Measurements from ENCODE around the gene GPR25.

DNA sequence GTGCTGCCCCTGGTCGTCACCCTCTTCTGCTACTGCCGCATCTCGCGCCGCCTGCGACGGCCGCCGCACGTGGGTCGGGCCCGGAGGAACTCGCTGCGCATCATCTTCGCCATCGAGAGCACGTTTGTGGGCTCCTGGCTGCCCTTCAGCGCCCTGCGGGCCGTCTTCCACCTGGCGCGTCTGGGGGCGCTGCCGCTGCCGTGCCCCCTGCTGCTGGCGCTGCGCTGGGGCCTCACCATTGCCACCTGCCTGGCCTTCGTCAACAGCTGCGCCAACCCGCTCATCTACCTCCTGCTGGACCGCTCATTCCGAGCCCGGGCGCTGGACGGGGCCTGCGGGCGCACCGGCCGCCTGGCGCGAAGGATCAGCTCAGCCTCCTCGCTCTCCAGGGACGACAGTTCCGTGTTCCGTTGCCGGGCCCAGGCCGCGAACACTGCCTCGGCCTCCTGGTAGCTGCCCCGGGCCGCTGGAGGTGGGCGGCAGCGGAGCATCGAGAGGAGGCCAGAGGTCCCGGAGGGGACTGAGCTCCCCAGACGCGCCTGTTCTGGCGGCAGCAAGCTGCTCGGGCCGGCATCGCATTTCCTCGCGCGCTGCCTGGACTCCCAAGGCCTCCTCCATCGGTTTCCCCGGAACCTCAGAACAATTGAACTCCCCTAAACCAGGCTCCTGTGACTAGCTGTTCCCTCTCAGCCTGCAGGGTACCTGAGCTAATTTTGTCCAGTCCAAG is 1.1 kb downstream of the GPR25 start:
- TF ChIP-seq CTCF (IDR thresholded peaks at IDR 0.05; ENCODE audit: low read length), result no peak
- TF ChIP-seq EZH2phosphoT487 (IDR thresholded peaks at IDR 0.05; ENCODE audit: low read length), result no peak
- no peak for TF ChIP-seq EZH2 (optimal IDR thresholded peaks at IDR 0.05; ENCODE audit: low read depth, low read length)
